Effector CD4-positive, alpha-beta T cell (primary cell): ENCODE measurements around the gene HOXA6. TPM values are rescaled to one million over a fixed set of nuclear protein-coding genes. Genes with fewer than 3 reads are reported as not detected.

ENCODE experiments used
- DNase-seq: peaks from one replicate; pipeline ENCODE4 v3.0.0-alpha.2; 2020
- total RNA-seq: gene quantifications from one replicate; lab custom pipeline; 2026; lab: John Stamatoyannopoulos, UW

HOXA6 gene
- not detected for total RNA-seq

GRCh38 chr7:27147199-27148030, at the start of gene HOXA6:
TSS of gene HOXA6 (minus strand) at chr7:27147774. CDS start at chr7:27147749, 25 bp downstream.
- no peak for DNase-seq

GRCh38 chr7:27196287-27196767, 48.8 kb upstream of the HOXA6 start:
- DNase-seq, result peak; percentile 85

GRCh38 chr7:27194686-27195379, 47.3 kb upstream of the HOXA6 start:
- DNase-seq, result no peak

GRCh38 chr7:27194002-27194352, 46.4 kb upstream of the HOXA6 start:
- DNase-seq, result no peak

- no peak for DNase-seq
Observed at GRCh38 chr7:27193335-27194001, 45.9 kb upstream of the HOXA6 start.

GRCh38 chr7:27192546-27193334, 45.2 kb upstream of the HOXA6 start:
- DNase-seq, result no peak

DNA sequence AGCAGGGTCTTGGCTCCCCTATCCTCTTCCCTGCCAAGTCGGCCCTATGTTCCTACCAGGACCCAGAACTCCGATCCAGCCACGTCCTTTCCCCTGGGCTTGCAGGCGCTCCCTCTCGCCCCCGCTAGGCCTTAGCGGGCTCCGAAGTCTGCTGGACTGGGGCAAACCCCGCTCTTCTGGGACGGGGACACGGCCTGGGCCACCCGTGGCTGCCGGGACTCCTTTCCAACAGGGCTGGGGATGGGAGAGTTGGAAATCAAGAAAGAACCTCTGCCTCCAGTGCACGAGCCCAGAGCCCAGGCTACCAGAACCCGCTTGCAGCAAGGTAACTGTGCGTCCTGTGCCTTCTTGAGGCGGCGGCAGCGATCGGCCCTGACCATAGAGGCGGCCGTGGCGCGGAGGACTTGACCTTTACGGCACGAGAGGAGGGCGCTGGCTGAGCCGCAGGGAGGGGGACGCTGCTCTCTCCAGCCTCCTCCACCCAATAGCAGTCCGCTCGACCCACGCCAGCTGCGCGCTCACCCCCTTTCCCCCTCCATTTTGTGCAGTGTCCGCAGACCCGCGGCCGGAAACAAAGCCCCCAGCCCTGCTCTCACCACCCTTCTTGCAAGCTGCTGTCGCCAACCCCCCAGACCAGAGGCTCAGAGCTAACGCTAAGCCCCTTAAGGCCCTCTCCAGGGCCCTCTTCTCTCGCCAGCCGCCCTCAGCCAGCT, 44.4 kb upstream of the HOXA6 start:
- DNase-seq, result no peak

DNA sequence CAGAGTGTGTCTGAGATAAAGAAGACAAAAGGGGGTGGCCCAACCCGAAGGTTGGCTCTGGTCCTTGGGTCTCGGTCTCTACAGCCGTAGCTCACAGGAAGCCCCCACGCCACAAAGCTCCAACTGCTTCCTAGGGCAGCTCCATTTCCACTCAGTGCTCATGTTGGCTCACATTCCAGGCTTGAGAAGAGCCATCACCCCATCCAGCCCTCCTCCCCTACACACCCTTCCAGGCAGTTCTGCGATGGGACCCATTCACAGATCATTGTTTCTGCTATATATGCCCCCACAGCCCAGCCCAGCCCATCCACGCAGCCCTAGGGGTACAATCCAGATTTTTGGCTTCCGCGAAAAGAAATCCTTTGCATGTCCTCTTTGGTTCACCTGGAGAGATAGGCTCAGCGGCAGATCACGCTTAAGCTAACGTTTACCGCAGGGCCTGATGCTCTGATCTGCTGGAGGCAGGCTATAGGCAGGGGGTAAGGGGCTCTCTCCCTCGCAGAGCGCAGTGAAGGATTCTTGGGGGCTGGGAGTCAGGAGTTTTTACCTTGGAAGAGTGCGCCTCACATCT, 43.7 kb upstream of the HOXA6 start:
- no peak for DNase-seq

GRCh38 chr7:27189997-27190748, 42.6 kb upstream of the HOXA6 start:
- DNase-seq, result no peak

DNA sequence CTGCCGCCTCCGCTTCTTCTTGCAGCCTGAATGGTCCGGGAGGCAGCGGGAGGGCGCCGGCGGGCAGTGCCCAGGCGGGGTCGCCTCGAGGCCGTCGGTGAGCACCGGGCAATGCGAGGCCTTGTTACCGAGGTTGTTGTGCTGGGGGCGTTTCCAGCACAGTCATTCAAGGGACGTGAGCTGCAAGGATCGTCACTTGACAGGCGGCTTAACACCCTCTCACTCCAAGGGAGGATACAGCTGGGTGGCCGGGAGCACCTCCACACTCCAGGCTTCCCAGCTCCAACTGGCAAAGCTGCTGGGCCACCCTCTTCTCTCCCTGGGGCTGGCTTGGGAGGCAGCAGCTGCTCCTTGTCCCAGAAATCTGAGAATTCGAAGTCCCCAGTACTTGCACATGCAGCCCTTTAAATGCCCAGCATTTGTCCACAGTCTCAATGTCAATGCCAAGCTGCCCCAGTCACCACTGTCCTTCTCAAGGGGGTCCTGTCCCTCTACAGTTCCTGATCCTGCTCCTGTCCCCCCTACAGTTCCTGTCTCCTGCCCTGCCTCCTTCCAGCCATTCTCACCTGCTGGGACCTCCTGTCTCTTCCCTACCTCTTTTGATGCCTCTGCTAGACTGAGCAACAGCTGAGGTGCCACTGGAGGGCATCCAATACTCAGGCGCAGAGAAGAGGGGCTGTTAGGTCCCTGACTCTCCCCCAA, 41.9 kb upstream of the HOXA6 start:
- DNase-seq, result no peak

- DNase-seq, result no peak
Observed at GRCh38 chr7:27188386-27189294, 41.1 kb upstream of the HOXA6 start.

DNA sequence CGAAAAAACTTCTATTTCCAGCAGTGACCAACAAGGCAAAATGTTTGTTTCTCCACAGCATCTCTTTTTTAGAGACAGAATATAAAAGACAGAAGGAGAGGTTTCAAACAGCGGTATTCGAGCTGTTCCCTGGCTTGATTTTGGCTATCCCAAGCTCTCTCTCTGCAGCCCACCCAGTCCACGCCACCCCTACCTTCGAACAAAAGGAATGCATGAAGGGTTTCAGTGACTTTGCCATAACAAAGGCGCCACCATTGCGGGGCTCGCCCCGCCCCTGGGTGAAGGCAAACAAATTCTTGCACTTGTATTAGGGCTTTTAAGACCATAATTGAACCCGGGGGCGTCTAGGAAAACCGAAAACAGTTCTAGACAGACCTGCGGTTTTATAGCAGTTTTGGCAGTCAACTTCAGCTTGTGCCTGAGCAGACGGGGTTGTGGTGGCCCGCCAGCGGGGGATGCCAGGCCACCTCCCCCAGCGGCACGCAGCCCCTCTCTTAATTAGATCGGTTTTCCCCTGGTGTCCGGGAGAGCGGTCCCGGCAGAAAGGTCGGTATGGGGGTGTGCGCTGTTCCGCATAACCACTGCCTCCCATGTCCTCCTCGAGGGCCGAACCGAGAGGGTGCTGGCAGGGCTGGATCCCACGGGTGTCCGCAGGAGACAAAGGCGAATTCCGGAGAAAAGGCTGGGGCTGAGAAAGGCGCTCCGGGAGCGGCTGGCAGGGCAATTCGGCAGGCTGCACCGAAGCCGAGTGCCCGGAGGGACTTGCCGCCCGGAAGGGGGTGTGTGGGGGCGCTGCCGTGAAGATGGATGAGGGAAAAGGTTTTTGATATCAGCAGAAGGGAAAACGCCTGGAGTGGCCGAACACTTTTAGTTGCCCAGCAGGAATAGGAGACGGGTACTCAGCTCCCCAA, 40.2 kb upstream of the HOXA6 start:
- DNase-seq, result no peak

- DNase-seq, result no peak
Observed at GRCh38 chr7:27186668-27187474, 39.3 kb upstream of the HOXA6 start.

GRCh38 chr7:27185854-27186667, 38.5 kb upstream of the HOXA6 start:
- DNase-seq, result no peak

GRCh38 chr7:27185013-27185853, 37.7 kb upstream of the HOXA6 start, which contains the start of gene HOXA11:
TSS of gene HOXA11 (minus strand) at chr7:27185232. CDS start at chr7:27185144, 88 bp downstream.
- DNase-seq, result no peak
